Measurements from ENCODE around the gene METTL16.
"Not testable (repeated sequence)": the region's sequence is repeated elsewhere in the genome, so short reads cannot be mapped to it uniquely, and the experiment has no call there.

DNA sequence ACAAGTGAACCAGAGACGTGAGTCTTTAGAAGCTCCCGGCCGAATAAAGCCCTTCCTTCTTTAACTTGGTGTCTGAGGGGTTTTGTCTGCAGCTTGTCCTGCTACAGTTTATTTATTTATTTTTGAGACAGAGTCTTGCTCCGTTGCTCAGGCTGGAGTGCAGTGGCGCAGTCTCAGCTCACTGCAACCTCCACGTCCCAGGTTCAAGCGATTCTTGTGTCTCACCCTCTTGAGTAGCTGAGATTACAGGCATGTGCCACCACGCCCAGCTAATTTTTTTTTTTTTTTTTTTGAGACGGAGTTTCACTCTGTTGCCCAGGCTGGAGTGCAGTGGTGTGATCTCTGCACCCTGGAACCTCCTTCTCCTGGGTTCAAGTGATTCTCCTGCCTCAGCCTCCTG is 36.3 kb upstream of the METTL16 start:
- TF ChIP-seq CHD2 (IDR thresholded peaks at IDR 0.05; ENCODE audit: low read length, partially characterized antibody); TEAD4 (IDR thresholded peaks at IDR 0.05; ENCODE audit: borderline replicate concordance, insufficient read depth); SIN3A (IDR thresholded peaks at IDR 0.05; ENCODE audit: borderline replicate concordance, low read depth, low read length); RAD21 (IDR thresholded peaks at IDR 0.05; ENCODE audit: low read length): not testable (repeated sequence)
- TF ChIP-seq, protein P1, sequence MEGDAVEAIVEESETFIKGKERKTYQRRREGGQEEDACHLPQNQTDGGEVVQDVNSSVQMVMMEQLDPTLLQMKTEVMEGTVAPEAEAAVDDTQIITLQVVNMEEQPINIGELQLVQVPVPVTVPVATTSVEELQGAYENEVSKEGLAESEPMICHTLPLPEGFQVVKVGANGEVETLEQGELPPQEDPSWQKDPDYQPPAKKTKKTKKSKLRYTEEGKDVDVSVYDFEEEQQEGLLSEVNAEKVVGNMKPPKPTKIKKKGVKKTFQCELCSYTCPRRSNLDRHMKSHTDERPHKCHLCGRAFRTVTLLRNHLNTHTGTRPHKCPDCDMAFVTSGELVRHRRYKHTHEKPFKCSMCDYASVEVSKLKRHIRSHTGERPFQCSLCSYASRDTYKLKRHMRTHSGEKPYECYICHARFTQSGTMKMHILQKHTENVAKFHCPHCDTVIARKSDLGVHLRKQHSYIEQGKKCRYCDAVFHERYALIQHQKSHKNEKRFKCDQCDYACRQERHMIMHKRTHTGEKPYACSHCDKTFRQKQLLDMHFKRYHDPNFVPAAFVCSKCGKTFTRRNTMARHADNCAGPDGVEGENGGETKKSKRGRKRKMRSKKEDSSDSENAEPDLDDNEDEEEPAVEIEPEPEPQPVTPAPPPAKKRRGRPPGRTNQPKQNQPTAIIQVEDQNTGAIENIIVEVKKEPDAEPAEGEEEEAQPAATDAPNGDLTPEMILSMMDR (IDR thresholded peaks at IDR 0.05) = not testable (repeated sequence)
- TF ChIP-seq, protein P2, sequence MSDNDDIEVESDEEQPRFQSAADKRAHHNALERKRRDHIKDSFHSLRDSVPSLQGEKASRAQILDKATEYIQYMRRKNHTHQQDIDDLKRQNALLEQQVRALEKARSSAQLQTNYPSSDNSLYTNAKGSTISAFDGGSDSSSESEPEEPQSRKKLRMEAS (IDR thresholded peaks at IDR 0.05; ENCODE audit: low read depth) = not testable (repeated sequence)
- TF ChIP-seq, protein P3, sequence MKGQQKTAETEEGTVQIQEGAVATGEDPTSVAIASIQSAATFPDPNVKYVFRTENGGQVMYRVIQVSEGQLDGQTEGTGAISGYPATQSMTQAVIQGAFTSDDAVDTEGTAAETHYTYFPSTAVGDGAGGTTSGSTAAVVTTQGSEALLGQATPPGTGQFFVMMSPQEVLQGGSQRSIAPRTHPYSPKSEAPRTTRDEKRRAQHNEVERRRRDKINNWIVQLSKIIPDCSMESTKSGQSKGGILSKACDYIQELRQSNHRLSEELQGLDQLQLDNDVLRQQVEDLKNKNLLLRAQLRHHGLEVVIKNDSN (IDR thresholded peaks at IDR 0.05; ENCODE audit: borderline replicate concordance, low read depth) = not testable (repeated sequence)
- TF ChIP-seq, protein P4, sequence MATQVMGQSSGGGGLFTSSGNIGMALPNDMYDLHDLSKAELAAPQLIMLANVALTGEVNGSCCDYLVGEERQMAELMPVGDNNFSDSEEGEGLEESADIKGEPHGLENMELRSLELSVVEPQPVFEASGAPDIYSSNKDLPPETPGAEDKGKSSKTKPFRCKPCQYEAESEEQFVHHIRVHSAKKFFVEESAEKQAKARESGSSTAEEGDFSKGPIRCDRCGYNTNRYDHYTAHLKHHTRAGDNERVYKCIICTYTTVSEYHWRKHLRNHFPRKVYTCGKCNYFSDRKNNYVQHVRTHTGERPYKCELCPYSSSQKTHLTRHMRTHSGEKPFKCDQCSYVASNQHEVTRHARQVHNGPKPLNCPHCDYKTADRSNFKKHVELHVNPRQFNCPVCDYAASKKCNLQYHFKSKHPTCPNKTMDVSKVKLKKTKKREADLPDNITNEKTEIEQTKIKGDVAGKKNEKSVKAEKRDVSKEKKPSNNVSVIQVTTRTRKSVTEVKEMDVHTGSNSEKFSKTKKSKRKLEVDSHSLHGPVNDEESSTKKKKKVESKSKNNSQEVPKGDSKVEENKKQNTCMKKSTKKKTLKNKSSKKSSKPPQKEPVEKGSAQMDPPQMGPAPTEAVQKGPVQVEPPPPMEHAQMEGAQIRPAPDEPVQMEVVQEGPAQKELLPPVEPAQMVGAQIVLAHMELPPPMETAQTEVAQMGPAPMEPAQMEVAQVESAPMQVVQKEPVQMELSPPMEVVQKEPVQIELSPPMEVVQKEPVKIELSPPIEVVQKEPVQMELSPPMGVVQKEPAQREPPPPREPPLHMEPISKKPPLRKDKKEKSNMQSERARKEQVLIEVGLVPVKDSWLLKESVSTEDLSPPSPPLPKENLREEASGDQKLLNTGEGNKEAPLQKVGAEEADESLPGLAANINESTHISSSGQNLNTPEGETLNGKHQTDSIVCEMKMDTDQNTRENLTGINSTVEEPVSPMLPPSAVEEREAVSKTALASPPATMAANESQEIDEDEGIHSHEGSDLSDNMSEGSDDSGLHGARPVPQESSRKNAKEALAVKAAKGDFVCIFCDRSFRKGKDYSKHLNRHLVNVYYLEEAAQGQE (IDR thresholded peaks at IDR 0.05; ENCODE audit: low read depth, low read length) = not testable (repeated sequence)

Measured in SK-N-SH (cell line).